Neural progenitor cell (in vitro differentiated cells): Measurements from ENCODE around the gene MACROD2.

ENCODE experiments used
- CTCF ChIP-seq: fragments of 200-600 bp; sonication (generic); IDR thresholded peaks from 2 replicates; pipeline ENCODE4 v1.5.1; 2017; ENCODE audit warnings: antibody characterized with exemption, mild to moderate bottlenecking
- EZH2 ChIP-seq: fragments of 200-600 bp; sonication (generic); IDR thresholded peaks from 2 replicates; pipeline ENCODE4 v1.6.1; 2017; ENCODE audit warnings: antibody characterized with exemption, mild to moderate bottlenecking, moderate library complexity
- EZH2phosphoT487 ChIP-seq: fragments of 200-600 bp; sonication (generic); IDR thresholded peaks from 2 replicates; pipeline ENCODE4 v1.6.1; 2017; ENCODE audit warnings: antibody characterized with exemption

GRCh38 chr20:16013631-16014030, 2018.3 kb downstream of the MACROD2 start:
- TF ChIP-seq EZH2 (no peak), CTCF (no peak), EZH2phosphoT487 (no peak)
